Endothelial cell of umbilical vein (primary cell): Measurements from ENCODE around the gene RASGRF2. TPM values are rescaled to one million over a fixed set of nuclear protein-coding genes. Genes with fewer than 3 reads are reported as not detected.
A peak's percentile ranks its signal among the peaks of the same experiment; 100 is the strongest.

Experiments
- BruUV-seq: library from RNA; stranded (reverse); fragments of 400-500 nt; replicated peaks from 2 replicates; lab custom pipeline; 2021; lab: Mats Ljungman, UMichigan
- CTCF ChIA-PET: fragments of 300-600, 350-600 bp; sonication (Branson Sonifier 250); formaldehyde crosslinking; loops from one replicate; lab custom pipeline; 2021; ENCODE audit warnings: antibody characterized with exemption, inconsistent platforms; lab: Charles Lee
- POLR2A ChIA-PET: fragments of 300-600, 350-600 bp; sonication (Branson Sonifier 250); formaldehyde crosslinking; loops from one replicate; lab custom pipeline; 2021; ENCODE audit warnings: antibody characterized with exemption, inconsistent platforms; lab: Charles Lee
- DNase-seq: peaks from one replicate; pipeline ENCODE4 v3.0.0-alpha.2; 2011; ENCODE audit warnings: low read depth, low spot score
- FAIRE-seq: peaks from 2 replicates; lab custom pipeline; 2011; peaks lifted over from hg19 to GRCh38; lab: Jason Lieb, UNC
- H2AFZ ChIP-seq: 2 replicates; pipeline ENCODE4 v1.6.0; 2012; ENCODE audit warnings: low read depth, low read length, control low read depth, inconsistent platforms
- H3K27ac ChIP-seq: 2 replicates; pipeline ENCODE4 v1.5.1; 2011; ENCODE audit warnings: low read depth, mild to moderate bottlenecking, control low read depth, low read length, moderate library complexity; ENCODE audit not compliant: insufficient read depth
- H3K27me3 ChIP-seq, 2 experiments: 2 replicates each; pipeline versions ENCODE4 v1.6.0 to v1.6.1; 2011; ENCODE audit warnings: low read length in 2 of 2, mixed read lengths in 1 of 2; ENCODE audit not compliant: control insufficient read depth in 2 of 2, insufficient read depth in 2 of 2
- H3K36me3 ChIP-seq, 2 experiments: 2 replicates in 1 of 2; 3 replicates in 1 of 2; pipeline ENCODE4 v1.5.1; 2011; ENCODE audit warnings: low read length in 2 of 2, mild to moderate bottlenecking in 1 of 2, moderate library complexity in 1 of 2; ENCODE audit not compliant: control insufficient read depth in 2 of 2, insufficient read depth in 2 of 2; ENCODE audit errors: extremely low read depth in 1 of 2
- H3K4me1 ChIP-seq: 3 replicates; pipeline ENCODE4 v1.5.1; 2011; ENCODE audit warnings: mild to moderate bottlenecking, low read length; ENCODE audit not compliant: control insufficient read depth, insufficient read depth; ENCODE audit errors: extremely low read depth
- H3K4me2 ChIP-seq: 2 replicates; pipeline ENCODE4 v1.6.1; 2011; ENCODE audit warnings: low read length, control low read depth, mixed read lengths; ENCODE audit not compliant: insufficient read depth
- H3K4me3 ChIP-seq, 3 experiments: fragments of 200-600 bp in 1 of 3; sonication (generic), shearing (Covaris generic) in 1 of 3; replicated peaks in 1 of 3; 2 replicates each; pipeline ENCODE4 v1.5.1; 2011 to 2016; ENCODE audit warnings: control low read depth in 3 of 3, low read length in 3 of 3, mild to moderate bottlenecking in 2 of 3, inconsistent platforms in 1 of 3, low read depth in 1 of 3, moderate library complexity in 1 of 3; ENCODE audit not compliant: insufficient read depth in 1 of 3
- H3K79me2 ChIP-seq: 2 replicates; pipeline ENCODE4 v1.6.0; 2012; ENCODE audit warnings: low read length, inconsistent platforms; ENCODE audit not compliant: control insufficient read depth, insufficient read depth
- H3K9ac ChIP-seq: replicated peaks from 2 replicates; pipeline ENCODE3; 2011; ENCODE audit warnings: low read length, control low read depth; ENCODE audit not compliant: insufficient read depth; ENCODE audit errors: extremely low read depth
- H3K9me1 ChIP-seq: replicated peaks from 3 replicates; pipeline ENCODE4 v1.6.0; 2011; ENCODE audit warnings: mild to moderate bottlenecking, low read length; ENCODE audit not compliant: control insufficient read depth, insufficient read depth; ENCODE audit errors: extremely low read depth
- H3K9me3 ChIP-seq: replicated peaks from 2 replicates; pipeline ENCODE4 v1.5.1; 2012; ENCODE audit warnings: low read length, inconsistent platforms; ENCODE audit not compliant: control insufficient read depth, insufficient read depth
- H4K20me1 ChIP-seq: replicated peaks from 2 replicates; pipeline ENCODE3; 2011; ENCODE audit warnings: mild to moderate bottlenecking, low read length; ENCODE audit not compliant: control insufficient read depth, insufficient read depth; ENCODE audit errors: extremely low read depth
- CTCF ChIP-seq, 2 donors: IDR thresholded peaks; 1 replicate in 1 of 2; 2 replicates in 1 of 2; pipeline ENCODE4 v1.5.1; 2011; ENCODE audit warnings: low read length in 2 of 2, mild to moderate bottlenecking in 2 of 2, moderate library complexity in 2 of 2, control low read depth in 1 of 2, inconsistent platforms in 1 of 2, low read depth in 1 of 2; ENCODE audit not compliant: insufficient read depth in 1 of 2; ENCODE audit errors: extremely low read depth in 1 of 2
- EZH2 ChIP-seq: IDR thresholded peaks from 2 replicates; pipeline ENCODE4 v1.6.1; 2012; ENCODE audit warnings: borderline replicate concordance, low read depth, mild to moderate bottlenecking, moderate library complexity, low read length, inconsistent platforms; ENCODE audit not compliant: severe bottlenecking
- FOS ChIP-seq: IDR thresholded peaks from 2 replicates; pipeline ENCODE4 v1.6.1; 2011; ENCODE audit warnings: mild to moderate bottlenecking, low read length, moderate library complexity, borderline replicate concordance; ENCODE audit not compliant: insufficient read depth
- GATA2 ChIP-seq: IDR thresholded peaks from 2 replicates; pipeline ENCODE4 v1.7.0; 2011; ENCODE audit warnings: low read depth, mild to moderate bottlenecking, moderate library complexity, mixed read lengths, low read length; ENCODE audit not compliant: insufficient read length, insufficient read depth
- JUN ChIP-seq: IDR thresholded peaks from 2 replicates; pipeline ENCODE4 v1.6.1; 2011; ENCODE audit warnings: borderline replicate concordance, low read depth; ENCODE audit not compliant: insufficient read length, insufficient read depth
- MAX ChIP-seq: IDR thresholded peaks from 2 replicates; pipeline ENCODE4 v1.6.1; 2011; ENCODE audit not compliant: insufficient read depth, insufficient read length
- MYC ChIP-seq: IDR thresholded peaks from one replicate; pipeline ENCODE4 v1.6.1; 2011; ENCODE audit warnings: mild to moderate bottlenecking, low read depth, low read length
- POLR2A ChIP-seq: IDR thresholded peaks from 2 replicates; pipeline ENCODE4 v1.6.1; 2012; ENCODE audit warnings: low read depth, mild to moderate bottlenecking, control low read depth, low read length
- POLR2AphosphoS5 ChIP-seq: IDR thresholded peaks from 2 replicates; pipeline ENCODE4 v1.6.1; 2012; ENCODE audit warnings: low read depth, mild to moderate bottlenecking, control low read depth, low read length, moderate library complexity; ENCODE audit not compliant: insufficient read depth
- dilution Hi-C: fragments of 300-500 bp; cut with MboI; formaldehyde crosslinking; loops from one replicate; pipeline ENCODE4 v1.15.0; 2019; ENCODE audit warnings: low sequenced_read_pairs; ENCODE audit not compliant: extremely low pct_ligation_motif_present
- intact Hi-C: fragments of 100-400 bp; cut with micrococcal nuclease; formaldehyde crosslinking; loops from one replicate; pipeline ENCODE4 v1.10.0; 2022
- polyA plus RNA-seq, 4 experiments: library from polyadenylated mRNA; depleted of rRNA in 3 of 4; stranded (reverse) in 3 of 4; unstranded in 1 of 4; fragments of >200 nt; gene quantifications; 2 replicates each; pipeline versions ENCODE4 v1.2.1 to v1.2.3, GENCODE V29; 2011 to 2012; ENCODE audit warnings: missing spikeins in 1 of 4
- total RNA-seq: library from RNA; stranded (reverse); gene quantifications from 2 replicates; pipeline ENCODE4 v1.2.3, GENCODE V29; 2021

Gene RASGRF2
- total and polyA plus RNA-seq, 2 donors (not counting 3 experiments of a cell fraction or from before 2014, with no cell fraction given): 0.41 to 4.0 TPM

- Histone ChIP-seq H3K9me3 (no peaks in the 10 kb centered on the region), H3K4me1 (no peaks in the 10 kb centered on the region), H3K4me3 (no peak overlapping the region), H3K9ac (no peak overlapping the region), H3K79me2 (no peaks in the 10 kb centered on the region), H3K4me2 (no peak overlapping the region), H4K20me1 (no peaks in the 10 kb centered on the region), H3K9me1 (no peaks in the 10 kb centered on the region), H2AFZ (no peak overlapping the region), H3K27me3 (peaks cover 2 to 6% of the 10 kb centered on the region in 2 experiments), H3K27ac (no peak overlapping the region), H3K36me3 (no peaks in the 10 kb centered on the region)
- FAIRE-seq (peak; percentile 48), DNase-seq (peak; percentile 17)
- POLR2A ChIA-PET: no interaction called here
- intact Hi-C loops: no loop called here
- no TSS peak for BruUV-seq
- TF ChIP-seq POLR2A (no peak), CTCF (IDR thresholded peaks at IDR 0.05; ENCODE audit: extremely low read depth in 1 of 2, insufficient read depth in 1 of 2, low read depth in 1 of 2, low read length in 2 of 2) (no peak), EZH2 (no peak), MAX (no peak), FOS (no peak), MYC (no peak), POLR2AphosphoS5 (no peak), JUN (no peak), GATA2 (no peak)
- dilution Hi-C loops: no loop called here
- CTCF ChIA-PET: no interaction called here
Measured at GRCh38 chr5:81171769-81172168, 211.6 kb downstream of the RASGRF2 start.
